NCI-H1694 (cell line): ENCODE data around the gene AVPR1A.

Experiments used
- DNase-seq: peaks from one replicate; lab custom pipeline; 2025; lab: John Stamatoyannopoulos, UW

The AVPR1A gene

GRCh38 chr12:63093711-63094110 lies 57.3 kb downstream of the AVPR1A start:
- no peak for DNase-seq

- DNase-seq: no peak
These were observed 57.9 kb downstream of the AVPR1A start for GRCh38 chr12:63093084-63093483.
